ENCODE measurements around the gene ATXN10. TPM values are rescaled to one million over a fixed set of nuclear protein-coding genes. Genes with fewer than 3 reads are reported as not detected.

Gene ATXN10
- total RNA-seq, 1 experiment from 2014 or later, result 303 TPM

- Histone ChIP-seq H3K4me2 (no peak overlapping the region), H3K4me1 (replicated peaks; ENCODE audit: insufficient read depth) (peaks cover 16% of the 10 kb centered on the region), H4K20me1 (ENCODE audit: insufficient read depth) (no peaks in the 10 kb centered on the region; the same call in 1 of the 2 replicates), H2AFZ (no peak overlapping the region), H3K79me2 (ENCODE audit: low read depth) (peaks cover 89% of the 10 kb centered on the region), H3K4me3 (no peak overlapping the region), H3F3A (ENCODE audit: insufficient read depth, low read depth) (peaks cover 33% of the 10 kb centered on the region), H3K27ac (peak overlapping the region; percentile 17; the same call in 1 of the 2 replicates), H3K9me2 (ENCODE audit: insufficient read depth) (no peaks in the 10 kb centered on the region), H3K9me3 (ENCODE audit: insufficient read depth, low read depth) (0 out of 2 replicates have a peak, but pooled peaks cover 6% of the 10 kb centered on the region), H3K27me3 (ENCODE audit: insufficient read depth, low read depth) (no peaks in the 10 kb centered on the region), H3K36me3 (ENCODE audit: low read depth) (peaks cover 60% of the 10 kb centered on the region)
- ChIA-PET POLR2A (ENCODE audit: unreplicated experiment) (interaction anchor here (0.6 kb wide), 1 partner anchor 28 kb away, joined by 4 read pairs; no protein-coding TSS in a partner anchor), CTCF (no interaction called here)
- TF ChIP-seq EZH2 (IDR thresholded peaks at IDR 0.05; ENCODE audit: low read depth) (no peak), CTCF (conservative IDR thresholded peaks at IDR 0.05) (no peak)
- DNase-seq, result no peak
- intact Hi-C loops (cut with micrococcal nuclease; ENCODE audit: unreplicated experiment), result no loop called here
- TSS peak; percentile 7 for BruUV-seq (replicated peaks)
These were observed 50.4 kb downstream of the ATXN10 start for GRCh38 chr22:45722006-45722405.

GRCh38 chr22:45726081-45726480, 54.4 kb downstream of the ATXN10 start:
- no peak overlapping the region for H3K4me2 ChIP-seq
- peaks cover 52% of the 10 kb centered on the region for H3F3A ChIP-seq (ENCODE audit: insufficient read depth, low read depth)
- H3K36me3 ChIP-seq (ENCODE audit: low read depth), result peaks cover 47% of the 10 kb centered on the region
- intact Hi-C loops (cut with micrococcal nuclease; ENCODE audit: unreplicated experiment), result no loop called here
- no peaks in the 10 kb centered on the region for H3K9me2 ChIP-seq (ENCODE audit: insufficient read depth)
- TF ChIP-seq EZH2 (IDR thresholded peaks at IDR 0.05; ENCODE audit: low read depth), result no peak
- TF ChIP-seq CTCF (conservative IDR thresholded peaks at IDR 0.05), result no peak
- H3K9me3 ChIP-seq (ENCODE audit: insufficient read depth, low read depth), result 0 out of 2 replicates have a peak, but pooled peaks cover 4% of the 10 kb centered on the region
- H3K79me2 ChIP-seq (ENCODE audit: low read depth), result peaks cover 81% of the 10 kb centered on the region
- no peak overlapping the region for H3K4me3 ChIP-seq
- no peak overlapping the region for H3K27ac ChIP-seq
- no peaks in the 10 kb centered on the region for H3K4me1 ChIP-seq (replicated peaks; ENCODE audit: insufficient read depth)
- no TSS peak for BruUV-seq (replicated peaks)
- no peak for DNase-seq
- POLR2A ChIA-PET (ENCODE audit: unreplicated experiment), result interaction anchor here (0.5 kb wide), 1 partner anchor 30 kb away, joined by 4 read pairs; no protein-coding TSS in a partner anchor
- CTCF ChIA-PET, result no interaction called here
- peaks cover 5% of the 10 kb centered on the region; the same call in 1 of the 2 replicates for H4K20me1 ChIP-seq (ENCODE audit: insufficient read depth)
- no peak overlapping the region for H2AFZ ChIP-seq
- H3K27me3 ChIP-seq (ENCODE audit: insufficient read depth, low read depth), result no peaks in the 10 kb centered on the region

- Histone ChIP-seq H3K27ac (0 out of 2 replicates have a peak overlapping the region, but pooled peaks have one; percentile 24), H3K4me2 (no peak overlapping the region), H3K4me1 (replicated peaks; ENCODE audit: insufficient read depth) (no peaks in the 10 kb centered on the region), H3K79me2 (ENCODE audit: low read depth) (peaks cover 73% of the 10 kb centered on the region), H3K27me3 (ENCODE audit: insufficient read depth, low read depth) (no peaks in the 10 kb centered on the region), H3K4me3 (no peak overlapping the region), H4K20me1 (ENCODE audit: insufficient read depth) (peaks cover 5% of the 10 kb centered on the region; the same call in 1 of the 2 replicates), H3F3A (ENCODE audit: insufficient read depth, low read depth) (peaks cover 68% of the 10 kb centered on the region), H3K9me3 (ENCODE audit: insufficient read depth, low read depth) (no peaks in the 10 kb centered on the region), H2AFZ (no peak overlapping the region), H3K9me2 (ENCODE audit: insufficient read depth) (no peaks in the 10 kb centered on the region), H3K36me3 (ENCODE audit: low read depth) (peaks cover 37% of the 10 kb centered on the region)
- TF ChIP-seq EZH2 (IDR thresholded peaks at IDR 0.05; ENCODE audit: low read depth) (no peak), CTCF (conservative IDR thresholded peaks at IDR 0.05) (no peak)
- intact Hi-C loops (cut with micrococcal nuclease; ENCODE audit: unreplicated experiment), result no loop called here
- ChIA-PET POLR2A (ENCODE audit: unreplicated experiment) (no interaction called here), CTCF (interaction anchor here (1.2 kb wide), 1 partner anchor 360 kb away, joined by 3 read pairs; no protein-coding TSS in a partner anchor)
- no peak for DNase-seq
- no TSS peak for BruUV-seq (replicated peaks)
These were observed 59.6 kb downstream of the ATXN10 start for GRCh38 chr22:45731041-45731797.

Data from PC-9 (cell line).